ENCODE results near the gene TMPRSS4.

The TMPRSS4 gene, protein sequence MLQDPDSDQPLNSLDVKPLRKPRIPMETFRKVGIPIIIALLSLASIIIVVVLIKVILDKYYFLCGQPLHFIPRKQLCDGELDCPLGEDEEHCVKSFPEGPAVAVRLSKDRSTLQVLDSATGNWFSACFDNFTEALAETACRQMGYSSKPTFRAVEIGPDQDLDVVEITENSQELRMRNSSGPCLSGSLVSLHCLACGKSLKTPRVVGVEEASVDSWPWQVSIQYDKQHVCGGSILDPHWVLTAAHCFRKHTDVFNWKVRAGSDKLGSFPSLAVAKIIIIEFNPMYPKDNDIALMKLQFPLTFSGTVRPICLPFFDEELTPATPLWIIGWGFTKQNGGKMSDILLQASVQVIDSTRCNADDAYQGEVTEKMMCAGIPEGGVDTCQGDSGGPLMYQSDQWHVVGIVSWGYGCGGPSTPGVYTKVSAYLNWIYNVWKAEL

DNA sequence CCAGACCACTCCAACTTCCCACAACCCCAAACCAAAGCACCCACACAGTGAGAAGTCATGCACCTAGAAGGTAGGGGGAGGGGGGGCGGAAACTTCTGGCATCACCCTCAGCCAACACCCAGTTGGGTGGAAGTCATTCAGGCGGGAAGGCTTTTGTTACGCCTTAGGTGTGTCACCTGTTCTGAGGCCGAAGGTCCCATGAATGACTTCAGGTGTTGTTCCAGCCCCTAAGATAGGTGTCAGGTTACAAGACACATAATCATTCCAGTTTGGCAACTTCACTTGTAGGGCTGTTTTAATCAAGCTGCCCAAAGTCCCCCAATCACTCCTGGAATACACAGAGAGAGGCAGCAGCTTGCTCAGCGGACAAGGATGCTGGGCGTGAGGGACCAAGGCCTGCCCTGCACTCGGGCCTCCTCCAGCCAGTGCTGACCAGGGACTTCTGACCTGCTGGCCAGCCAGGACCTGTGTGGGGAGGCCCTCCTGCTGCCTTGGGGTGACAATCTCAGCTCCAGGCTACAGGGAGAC is at the start of gene TMPRSS4:
TMPRSS4 (plus strand) TSS at position 325 of the 528 bp plus-strand sequence. CDS start 225 bp downstream, outside the sequence.
- no peak for DNase-seq (ENCODE audit: low read depth in 2 of 2)

DNA sequence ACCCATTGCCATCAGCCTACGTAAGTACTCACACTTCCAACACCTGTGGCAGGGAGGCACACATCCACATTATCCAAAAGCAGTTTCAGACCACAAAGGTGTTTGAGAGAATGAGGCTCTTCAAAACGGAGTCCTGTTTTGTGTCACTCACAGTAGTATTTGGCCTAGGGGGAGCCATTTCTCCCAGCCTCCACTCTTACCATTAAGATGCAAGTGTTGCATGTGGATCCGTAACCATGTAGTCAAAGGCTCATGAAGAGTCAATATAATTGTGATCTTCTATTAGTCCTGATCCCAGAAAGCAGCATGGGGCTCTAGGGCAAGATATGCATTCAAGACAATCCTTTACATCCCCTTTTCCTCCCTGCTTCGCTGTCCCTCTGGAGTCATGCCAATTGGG is 49.2 kb upstream of the TMPRSS4 start:
- DNase-seq (ENCODE audit: low read depth in 2 of 2): no peak

DNA sequence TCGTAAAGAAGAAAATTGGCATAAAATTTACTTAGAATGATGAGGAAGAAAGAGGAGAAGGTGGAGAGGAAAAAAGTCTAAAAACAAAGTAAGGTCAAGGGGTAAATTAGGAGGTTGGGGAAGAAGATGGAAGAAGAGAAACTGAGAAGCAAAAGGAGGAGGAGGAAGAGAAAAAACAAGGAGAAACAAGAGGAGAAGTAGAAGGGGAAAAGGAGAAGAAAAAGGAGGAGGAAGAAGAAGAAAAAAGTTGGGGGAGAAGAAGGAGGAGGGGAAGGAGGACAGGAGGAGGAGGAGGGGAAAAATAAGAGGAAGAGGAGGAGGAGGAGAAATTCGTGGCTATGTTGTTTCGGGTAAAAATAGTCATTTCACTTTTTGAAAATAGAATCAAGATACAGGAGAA is 48.3 kb upstream of the TMPRSS4 start:
- no peak for DNase-seq (ENCODE audit: low read depth in 2 of 2)

DNA sequence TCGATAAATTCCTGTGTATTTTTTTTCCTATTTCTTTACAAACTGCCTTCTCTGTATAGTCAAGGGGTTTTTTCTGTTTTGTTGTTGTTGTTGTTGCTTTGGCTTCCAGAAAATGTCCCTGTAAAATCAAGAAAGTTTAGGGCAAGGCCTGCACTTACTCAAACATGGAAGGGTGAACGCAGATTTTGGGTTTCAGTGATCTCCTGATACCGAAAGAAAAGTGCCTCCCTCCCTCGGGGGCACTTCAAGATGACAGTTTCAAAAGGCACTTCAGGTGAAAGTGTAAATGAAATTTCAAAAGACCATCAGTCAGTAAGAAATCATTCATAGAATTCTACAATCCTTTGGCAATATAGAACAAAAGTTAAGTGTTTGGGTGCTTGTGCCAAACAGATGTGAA is 43.4 kb upstream of the TMPRSS4 start:
- DNase-seq (ENCODE audit: low read depth in 2 of 2): no peak

DNA sequence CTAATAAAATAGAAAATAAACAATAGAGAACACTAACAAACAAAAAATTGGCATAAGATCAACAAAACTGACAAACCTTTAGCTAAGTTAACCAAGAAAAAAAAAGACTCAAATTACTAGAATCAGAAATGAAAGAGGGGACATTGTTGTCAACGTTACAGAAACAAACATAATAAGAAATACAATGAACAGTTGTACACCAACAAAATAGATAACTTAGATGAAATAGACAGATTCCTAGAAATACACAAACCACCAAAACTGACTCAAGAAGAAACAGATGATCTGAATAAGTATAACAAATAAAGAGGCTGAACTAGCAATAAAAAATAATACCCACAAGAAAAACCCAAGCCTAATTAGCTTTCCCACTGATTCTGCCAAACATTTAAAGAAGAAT is 34.7 kb upstream of the TMPRSS4 start:
- no peak for DNase-seq (ENCODE audit: low read depth in 2 of 2)

DNA sequence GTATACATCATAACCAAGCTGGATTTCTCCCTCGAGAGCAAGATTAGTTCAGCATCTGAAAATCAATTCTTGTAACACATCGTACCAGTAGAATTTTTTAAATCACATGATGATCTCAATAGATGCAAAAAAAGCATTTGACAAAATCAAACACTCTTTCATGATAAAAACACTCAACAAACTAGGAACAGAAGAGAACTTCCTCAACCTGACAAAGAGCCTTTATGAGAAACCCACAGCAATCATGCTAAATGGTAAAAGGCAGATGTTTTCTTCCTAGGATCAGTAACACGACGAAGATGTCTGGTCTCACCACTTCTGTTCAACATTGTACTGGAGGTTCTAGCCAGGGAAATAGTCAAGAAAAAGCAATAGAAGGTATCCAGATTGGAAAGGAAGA is 34.1 kb upstream of the TMPRSS4 start:
- DNase-seq (ENCODE audit: low read depth in 2 of 2): no peak

DNA sequence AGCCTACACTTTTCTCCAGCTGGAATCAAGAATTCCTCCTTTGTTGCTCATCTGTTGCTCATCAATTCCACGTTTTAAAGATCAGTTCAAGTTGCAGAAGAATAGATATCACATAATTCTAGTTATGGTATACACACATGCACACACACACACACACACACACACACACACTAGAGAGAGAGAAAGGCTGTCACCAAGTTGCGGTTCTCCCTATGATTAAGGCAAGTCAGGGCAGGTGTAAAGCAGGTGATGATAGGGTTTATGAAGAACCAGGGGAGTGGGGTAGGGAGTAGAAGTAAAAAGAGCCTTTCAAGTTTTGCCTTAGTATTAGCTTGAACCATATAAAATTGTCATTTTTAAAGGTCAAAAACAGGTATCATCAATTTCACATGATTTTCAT is 31.7 kb upstream of the TMPRSS4 start:
- no peak for DNase-seq (ENCODE audit: low read depth in 2 of 2)

DNA sequence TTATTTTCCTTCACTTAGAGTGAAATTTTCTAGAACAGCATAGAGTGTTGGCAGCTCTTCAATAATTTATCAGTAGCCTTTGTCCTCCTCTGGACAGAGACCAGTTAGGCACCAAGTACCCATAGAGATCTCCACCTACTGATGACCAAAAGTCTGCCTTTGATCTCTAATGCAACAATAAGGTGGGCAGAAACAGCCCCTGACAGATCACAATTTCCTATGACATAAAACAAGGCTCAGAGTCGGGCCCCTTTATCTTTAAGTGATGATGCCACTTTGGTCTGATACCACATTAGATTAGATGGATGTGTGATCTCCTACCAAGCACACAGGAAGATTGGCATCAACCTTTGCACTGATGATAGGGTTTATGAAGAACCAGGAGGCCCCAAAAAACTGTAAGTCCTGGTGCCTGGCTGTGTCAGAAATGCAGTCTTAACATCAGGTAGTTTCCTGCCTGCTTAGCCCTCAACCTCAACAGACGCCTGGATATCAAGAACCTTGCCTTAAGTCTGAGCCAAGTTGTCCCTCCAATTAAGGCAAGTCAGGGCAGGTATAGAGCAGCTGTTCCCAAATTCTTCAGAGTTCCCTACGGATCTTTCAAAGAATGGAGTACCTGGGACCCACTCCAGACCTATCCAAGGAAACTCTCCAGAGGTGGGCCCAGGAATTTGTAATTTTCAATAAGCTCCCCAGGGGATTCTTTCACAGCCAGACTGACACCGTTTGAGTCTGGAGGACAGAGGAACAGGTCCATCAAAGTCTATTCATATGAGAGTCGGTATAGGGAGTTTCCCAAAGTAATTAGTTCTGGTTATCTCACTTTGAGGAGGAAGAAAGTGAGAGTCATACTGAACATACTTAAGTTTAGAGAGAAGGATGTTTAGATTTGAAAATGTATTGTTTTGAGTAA is 30.6 kb upstream of the TMPRSS4 start:
- peak in 1 of 2 donors; percentile 25 for DNase-seq (ENCODE audit: low read depth in 2 of 2)

DNA sequence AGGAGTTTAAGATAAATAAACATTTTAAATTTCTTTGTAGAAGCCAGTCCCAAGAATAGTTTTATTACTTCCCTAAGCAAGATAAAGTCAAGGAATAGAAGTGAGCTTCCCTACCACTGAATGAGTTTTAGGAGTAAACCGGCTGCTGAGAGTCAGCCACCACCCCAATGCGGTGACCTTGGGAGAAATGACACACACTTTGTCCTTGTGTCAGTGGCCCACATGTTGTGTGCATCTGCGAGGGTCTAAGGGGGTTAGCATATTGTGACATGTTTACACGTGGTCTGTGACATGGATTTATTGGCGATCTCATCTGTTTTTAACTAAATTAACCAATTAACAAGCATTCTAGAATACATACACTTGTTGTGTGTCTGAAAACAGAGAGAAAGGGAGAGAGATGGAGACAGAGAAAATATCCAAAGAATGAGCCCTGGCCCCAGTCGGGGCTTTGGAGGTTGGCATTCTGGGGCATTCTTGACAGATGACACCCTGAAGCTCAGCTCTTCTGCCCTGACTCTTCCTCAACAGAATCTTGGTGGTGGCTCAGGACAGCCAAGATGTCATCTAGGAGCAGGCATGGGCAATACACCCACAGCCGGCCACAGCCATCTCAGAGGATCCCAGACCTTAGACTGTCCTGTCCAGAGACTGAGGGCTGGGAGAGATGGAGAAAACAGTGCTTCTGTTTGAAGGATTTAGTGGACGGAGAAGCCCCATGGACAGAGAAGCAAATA is 29.7 kb upstream of the TMPRSS4 start:
- DNase-seq (ENCODE audit: low read depth in 2 of 2): no peak

DNA sequence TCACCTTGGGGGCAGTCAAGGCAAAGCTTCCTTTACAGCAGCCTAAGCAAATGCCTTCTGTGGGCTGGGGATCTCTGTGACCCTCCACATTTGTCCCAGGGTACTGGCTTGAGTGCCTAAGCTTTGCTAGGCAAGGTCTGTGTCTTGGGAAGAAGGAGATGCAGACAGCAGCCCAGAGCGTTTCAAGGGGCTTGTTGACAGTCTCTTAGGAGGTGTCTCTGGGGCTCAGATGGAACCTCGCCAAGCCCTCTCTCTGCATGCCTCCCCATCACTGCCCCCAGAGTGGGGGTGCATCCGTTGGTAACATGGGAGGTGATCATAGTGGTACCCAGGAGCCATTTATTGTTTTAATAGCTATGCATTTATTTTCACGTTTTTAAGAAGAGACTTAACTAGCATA is 29.1 kb upstream of the TMPRSS4 start:
- DNase-seq (ENCODE audit: low read depth in 2 of 2): no peak

DNA sequence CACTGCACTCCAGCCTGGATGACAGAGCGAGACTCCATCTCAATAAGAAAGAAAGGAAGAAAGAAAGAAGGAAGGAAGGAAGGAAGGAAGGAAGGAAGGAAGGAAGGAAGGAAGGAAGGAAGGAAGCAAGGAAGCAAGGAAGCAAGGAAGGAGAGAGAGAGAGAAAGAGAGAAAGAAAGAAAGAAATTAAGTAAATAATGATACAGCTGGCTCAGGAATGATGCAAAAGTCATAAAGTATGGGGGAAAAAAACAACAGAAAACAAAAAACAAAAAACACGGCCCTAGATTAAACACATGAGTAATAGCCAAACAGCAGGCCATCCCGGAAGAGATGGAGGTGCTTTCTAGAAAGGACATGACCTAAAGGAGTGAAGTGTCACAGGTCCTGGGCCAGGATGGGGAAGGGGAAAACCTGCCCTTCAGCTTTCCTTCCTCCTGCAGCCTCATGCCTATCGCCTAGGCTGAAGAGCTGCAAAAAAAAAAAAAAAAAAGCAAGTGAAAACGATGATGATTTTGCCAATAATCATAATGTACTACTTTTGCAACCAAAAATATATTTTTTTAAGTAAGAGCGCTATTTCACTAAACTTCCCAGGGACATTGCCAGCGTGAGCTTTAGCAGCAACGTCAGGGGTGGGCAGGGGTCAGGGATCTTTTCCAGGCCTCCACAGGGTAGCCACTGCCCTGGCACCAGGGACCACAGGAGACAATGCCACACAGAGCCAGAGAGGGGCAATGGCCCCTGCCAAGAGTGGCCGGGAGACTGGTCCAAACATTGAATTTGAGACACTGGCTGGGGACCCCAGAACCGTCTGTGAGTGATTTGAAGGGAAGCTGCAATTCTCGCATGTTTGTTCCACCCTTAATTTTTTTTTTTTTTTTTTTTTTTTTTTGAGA is 28.2 kb upstream of the TMPRSS4 start:
- no peak for DNase-seq (ENCODE audit: low read depth in 2 of 2)

DNA sequence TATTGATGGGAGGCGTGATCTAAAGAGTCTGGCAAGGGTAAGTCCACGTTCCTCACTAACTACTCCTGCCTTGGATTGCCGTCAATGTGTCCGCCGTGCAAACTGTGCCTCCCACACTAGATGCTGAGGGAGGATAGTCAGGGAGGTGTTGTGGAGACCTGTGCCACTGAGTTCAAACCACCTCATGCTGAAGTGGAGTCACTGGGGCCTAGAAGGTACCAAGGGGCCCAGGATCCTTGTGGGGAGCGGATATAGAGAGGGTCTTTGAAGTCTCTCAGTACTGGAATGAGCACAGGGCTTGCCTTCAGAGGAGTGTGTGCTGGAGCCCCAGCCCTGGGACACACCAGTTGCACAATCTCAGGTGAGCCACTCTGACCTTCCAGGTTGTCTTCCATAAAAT is 27.1 kb upstream of the TMPRSS4 start:
- no peak for DNase-seq (ENCODE audit: low read depth in 2 of 2)

DNA sequence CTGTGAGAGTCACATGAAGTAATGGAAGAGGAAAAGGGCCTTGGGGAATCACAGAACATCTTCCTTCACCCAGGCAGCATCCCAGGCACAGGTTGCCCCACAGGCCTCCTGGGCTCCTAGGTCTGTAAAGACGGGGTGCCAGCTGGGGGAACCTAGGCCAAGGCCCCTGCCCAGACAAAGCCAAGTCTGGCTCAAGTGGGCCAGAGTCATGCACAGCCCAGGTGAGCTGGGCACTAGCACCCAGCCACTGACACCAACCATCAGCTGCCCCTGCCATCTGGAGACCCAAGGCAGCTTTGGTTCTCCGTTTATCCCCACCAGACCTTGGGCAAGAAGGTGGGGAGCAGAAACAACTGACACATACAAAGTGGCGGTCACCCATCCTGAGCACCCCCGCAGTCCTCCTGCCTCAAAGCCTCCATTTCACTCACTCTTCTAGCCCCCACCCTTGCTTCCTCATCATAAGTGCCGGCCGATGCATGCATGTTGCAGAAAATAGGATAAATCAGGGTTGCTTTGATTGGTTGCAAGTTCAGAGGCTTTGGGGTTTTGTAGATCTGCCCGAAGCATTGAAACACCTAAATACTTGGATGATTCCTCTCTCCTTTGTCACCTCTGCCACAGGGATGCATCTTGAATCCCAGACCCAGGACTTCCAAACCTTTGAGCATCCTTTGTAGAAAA is 26.5 kb upstream of the TMPRSS4 start:
- DNase-seq (ENCODE audit: low read depth in 2 of 2): no peak

DNA sequence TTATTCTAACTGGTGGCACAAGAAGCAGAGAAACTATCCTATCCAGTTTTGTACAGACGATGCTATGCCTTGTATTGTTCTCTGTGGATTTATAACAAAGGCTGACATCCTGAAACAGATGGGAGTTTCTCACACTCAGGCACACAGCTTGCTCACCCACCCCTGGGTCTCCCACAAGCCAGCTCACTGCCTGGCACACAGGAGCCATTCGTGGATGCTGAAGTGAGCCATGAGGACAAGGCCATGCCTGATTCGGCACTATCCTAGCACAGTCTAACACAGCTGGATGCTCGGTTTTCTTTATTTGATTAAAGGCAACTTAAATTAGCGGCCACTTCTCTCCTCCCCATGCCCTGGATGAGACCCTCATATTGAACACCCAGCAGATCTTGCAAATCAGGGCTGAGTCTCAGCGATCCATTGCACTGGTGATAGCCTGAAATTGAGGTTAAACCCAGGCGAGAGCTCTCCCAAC is 25.7 kb upstream of the TMPRSS4 start:
- DNase-seq (ENCODE audit: low read depth in 2 of 2): no peak

DNA sequence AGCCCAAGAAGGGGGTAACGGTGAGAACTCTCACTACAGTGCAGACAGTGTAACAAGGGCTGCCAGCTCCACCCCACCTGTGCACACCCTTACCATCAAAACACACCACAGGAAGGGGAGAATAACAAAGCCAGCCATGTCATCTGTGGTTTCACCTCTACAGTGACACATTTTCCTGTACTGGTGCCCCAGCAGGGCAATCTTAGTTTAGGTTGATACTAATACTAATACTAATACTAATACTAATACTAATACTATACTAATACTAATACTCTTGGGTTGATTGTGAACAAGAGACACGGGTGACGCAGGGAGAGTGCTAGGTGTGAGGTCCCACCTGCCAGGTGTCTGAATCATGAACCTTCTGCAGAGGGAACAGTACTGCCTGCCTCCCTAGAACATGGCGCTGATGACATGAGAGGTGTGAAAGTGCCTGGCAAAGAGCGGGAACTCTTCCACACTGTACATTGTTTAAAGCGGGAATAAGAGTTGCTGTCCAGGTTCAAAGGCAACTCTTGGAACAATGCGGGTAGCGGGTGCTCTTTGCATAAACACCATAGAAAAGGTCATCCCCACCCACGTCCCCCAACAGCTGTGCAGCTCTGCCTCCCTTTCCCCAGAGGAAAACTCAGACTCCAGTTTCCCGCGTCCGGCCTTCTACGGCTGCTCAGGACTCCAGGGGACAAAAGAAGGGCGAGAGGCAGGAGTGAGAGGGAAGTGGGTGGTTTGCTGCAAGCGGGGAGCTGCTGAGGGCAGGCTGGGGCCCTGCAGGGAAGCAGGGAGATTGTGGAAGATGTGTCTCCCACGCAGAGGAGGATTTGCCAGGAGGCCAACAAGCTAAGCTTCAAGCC is 25.0 kb upstream of the TMPRSS4 start:
- peak; percentile 30 to 38 for DNase-seq (ENCODE audit: low read depth in 2 of 2)

DNA sequence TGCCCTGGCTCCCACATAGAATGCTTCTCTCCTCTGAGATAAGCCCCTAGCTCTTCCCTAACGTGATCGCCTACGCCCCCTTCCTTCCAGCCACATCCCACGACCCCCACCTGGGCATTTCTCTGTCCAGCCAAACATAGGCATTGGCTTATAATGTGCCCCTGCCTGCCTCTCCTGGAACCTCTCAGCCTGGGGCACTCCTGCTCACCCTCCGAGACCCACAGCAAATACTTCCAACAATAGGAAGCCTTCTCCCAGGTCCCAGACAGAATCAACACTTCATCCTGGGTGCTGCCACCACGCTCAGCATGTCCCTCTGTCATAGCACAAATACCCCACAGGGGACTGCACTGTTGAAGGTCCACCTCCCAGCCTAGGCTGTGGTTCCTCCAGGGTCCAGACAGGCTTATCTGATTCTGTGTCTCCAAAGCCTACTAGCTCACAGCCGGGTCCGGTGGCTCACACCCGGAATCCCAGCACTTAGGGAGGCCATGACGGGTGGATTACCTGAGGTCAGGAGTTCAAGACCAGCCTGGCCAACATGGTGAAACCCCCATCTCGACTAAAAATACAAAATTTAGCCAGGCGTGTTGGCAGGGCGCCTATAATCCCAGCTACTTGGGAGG is 24.2 kb upstream of the TMPRSS4 start:
- DNase-seq (ENCODE audit: low read depth in 2 of 2): no peak

DNA sequence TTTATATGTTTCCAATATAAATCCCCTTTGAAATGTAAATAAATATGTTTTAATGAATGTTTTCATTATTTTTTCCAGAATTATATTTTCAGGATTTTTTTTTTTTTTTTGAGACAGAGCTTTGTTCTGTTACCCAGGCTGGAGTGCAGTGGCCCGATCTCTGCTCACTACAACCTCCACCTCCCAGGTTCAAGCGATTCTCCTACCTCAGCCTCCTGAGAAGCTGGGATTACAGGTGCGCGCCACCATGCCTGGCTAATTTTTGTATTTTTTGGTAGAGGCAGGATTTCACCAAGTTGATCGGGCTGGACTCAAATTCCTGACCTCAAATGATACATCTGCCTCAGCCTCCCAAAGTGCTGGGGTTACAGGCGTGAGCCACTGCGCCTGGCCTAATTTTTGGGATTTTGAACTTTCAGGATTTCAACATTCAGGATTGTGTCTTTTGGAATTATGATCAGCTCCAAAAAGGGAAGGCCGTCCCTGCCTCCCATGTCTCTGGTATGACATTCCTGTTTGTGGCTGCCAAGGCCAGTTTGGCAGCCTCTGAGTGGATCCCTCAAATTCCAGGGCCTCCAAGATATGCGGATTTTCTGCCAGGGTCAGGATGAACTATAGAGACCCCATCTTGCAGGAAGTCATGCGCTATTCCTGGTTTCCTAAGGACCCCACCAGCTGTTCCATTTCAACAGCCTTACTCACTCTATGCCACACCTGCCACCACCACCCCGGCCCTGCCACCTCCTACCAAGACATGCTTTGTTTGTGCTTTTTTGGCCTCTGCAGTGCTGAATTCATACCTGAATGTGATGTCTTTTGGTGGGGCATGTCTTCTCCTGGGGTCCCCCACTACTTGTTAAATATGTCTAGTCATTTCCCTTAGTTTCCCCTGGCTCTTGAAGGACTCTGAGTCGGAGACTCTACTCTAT is 21.9 kb upstream of the TMPRSS4 start:
- DNase-seq (ENCODE audit: low read depth in 2 of 2): no peak

DNA sequence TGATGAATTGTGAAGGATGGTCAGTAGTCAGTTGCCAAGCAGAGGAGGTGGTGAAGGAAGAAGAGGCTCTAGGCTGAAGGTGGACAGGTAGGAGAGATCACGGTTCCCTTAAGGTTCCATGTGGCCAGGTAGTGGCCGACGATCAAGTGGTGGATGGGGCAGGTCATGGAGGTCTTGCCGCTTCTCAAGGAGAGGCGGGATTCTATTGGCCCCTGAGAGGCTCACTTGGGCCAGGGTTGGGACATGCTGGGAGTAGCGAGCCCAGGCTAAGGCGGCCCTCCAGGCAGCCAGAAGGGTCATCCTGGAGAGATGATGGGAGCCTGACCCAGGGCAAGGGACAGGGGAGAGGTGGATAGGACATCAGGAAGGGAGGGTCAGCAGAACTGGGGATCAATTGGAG is 20.9 kb upstream of the TMPRSS4 start:
- no peak for DNase-seq (ENCODE audit: low read depth in 2 of 2)

Measured in activated CD8-positive, alpha-beta memory T cell treated with anti-CD3 and anti-CD28 coated beads for 4 hours (primary cell).